ENCODE results near the gene CFAP99.
"Not testable (repeated sequence)": the region's sequence is repeated elsewhere in the genome, so short reads cannot be mapped to it uniquely, and the experiment has no call there.

- TF ChIP-seq RAD21 (IDR thresholded peaks at IDR 0.05; ENCODE audit: low read length); POLR2A (IDR thresholded peaks at IDR 0.05; ENCODE audit: low read depth, low read length); FOS (IDR thresholded peaks at IDR 0.05; ENCODE audit: low read depth, low read length); SMC3 (IDR thresholded peaks at IDR 0.05; ENCODE audit: low read depth, low read length); USF2 (IDR thresholded peaks at IDR 0.05; ENCODE audit: low read depth, low read length): not testable (repeated sequence)
- TF ChIP-seq, protein P1, sequence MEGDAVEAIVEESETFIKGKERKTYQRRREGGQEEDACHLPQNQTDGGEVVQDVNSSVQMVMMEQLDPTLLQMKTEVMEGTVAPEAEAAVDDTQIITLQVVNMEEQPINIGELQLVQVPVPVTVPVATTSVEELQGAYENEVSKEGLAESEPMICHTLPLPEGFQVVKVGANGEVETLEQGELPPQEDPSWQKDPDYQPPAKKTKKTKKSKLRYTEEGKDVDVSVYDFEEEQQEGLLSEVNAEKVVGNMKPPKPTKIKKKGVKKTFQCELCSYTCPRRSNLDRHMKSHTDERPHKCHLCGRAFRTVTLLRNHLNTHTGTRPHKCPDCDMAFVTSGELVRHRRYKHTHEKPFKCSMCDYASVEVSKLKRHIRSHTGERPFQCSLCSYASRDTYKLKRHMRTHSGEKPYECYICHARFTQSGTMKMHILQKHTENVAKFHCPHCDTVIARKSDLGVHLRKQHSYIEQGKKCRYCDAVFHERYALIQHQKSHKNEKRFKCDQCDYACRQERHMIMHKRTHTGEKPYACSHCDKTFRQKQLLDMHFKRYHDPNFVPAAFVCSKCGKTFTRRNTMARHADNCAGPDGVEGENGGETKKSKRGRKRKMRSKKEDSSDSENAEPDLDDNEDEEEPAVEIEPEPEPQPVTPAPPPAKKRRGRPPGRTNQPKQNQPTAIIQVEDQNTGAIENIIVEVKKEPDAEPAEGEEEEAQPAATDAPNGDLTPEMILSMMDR (conservative IDR thresholded peaks at IDR 0.05; ENCODE audit: low read depth, low read length), result not testable (repeated sequence)
Observed at GRCh38 chr4:2429945-2430757, 11.4 kb downstream of the CFAP99 start.

Data from IMR-90 (cell line).